ENCODE measurements around the gene FDX2.

The FDX2 gene

GRCh38 chr19:10262771-10263170, 53.0 kb downstream of the FDX2 start:
- H3K27me3 ChIP-seq (ENCODE audit: insufficient read depth, low read length, poor library complexity), result no peaks in the 10 kb centered on the region
- no peak overlapping the region for H3K27ac ChIP-seq (ENCODE audit: low read length)
- H4K20me1 ChIP-seq (ENCODE audit: insufficient read depth, low read length), result peaks cover 8% of the 10 kb centered on the region; the same call in 1 of the 2 replicates
- no peak for TF ChIP-seq CTCF (IDR thresholded peaks at IDR 0.05; ENCODE audit: borderline replicate concordance, extremely low read depth, low read length, poor library complexity, severe bottlenecking)
- TF ChIP-seq EZH2 (IDR thresholded peaks at IDR 0.05; ENCODE audit: borderline replicate concordance, low read depth, low read length, severe bottlenecking), result no peak
- no peaks in the 10 kb centered on the region for H3K4me1 ChIP-seq (ENCODE audit: insufficient read depth, low read length)
- DNase-seq (no peak), ATAC-seq (ENCODE audit: insufficient read depth, low read depth) (no peak)
- H3K4me3 ChIP-seq (ENCODE audit: low read depth in 1 of 2, low read length in 2 of 2), result no peak overlapping the region
- peaks cover 14% of the 10 kb centered on the region for H3K36me3 ChIP-seq (ENCODE audit: insufficient read depth, low read length)
- H2AFZ ChIP-seq (ENCODE audit: low read depth, low read length), result no peak overlapping the region
- no peak overlapping the region for H3K9ac ChIP-seq (ENCODE audit: low read depth, low read length)
- H3K79me2 ChIP-seq (ENCODE audit: insufficient read depth, low read length), result no peaks in the 10 kb centered on the region
- H3K4me2 ChIP-seq (ENCODE audit: insufficient read depth, low read length), result no peak overlapping the region
- no peaks in the 10 kb centered on the region for H3K9me3 ChIP-seq (ENCODE audit: insufficient read depth, low read length, severe bottlenecking)

GRCh38 chr19:10260141-10260584, 55.7 kb downstream of the FDX2 start:
- Histone ChIP-seq H3K4me2 (ENCODE audit: insufficient read depth, low read length) (no peak overlapping the region), H3K9ac (ENCODE audit: low read depth, low read length) (no peak overlapping the region), H4K20me1 (ENCODE audit: insufficient read depth, low read length) (peaks cover 8% of the 10 kb centered on the region; the same call in 1 of the 2 replicates), H3K36me3 (ENCODE audit: insufficient read depth, low read length) (peaks cover 35% of the 10 kb centered on the region), H3K27me3 (ENCODE audit: insufficient read depth, low read length, poor library complexity) (no peaks in the 10 kb centered on the region), H3K4me1 (ENCODE audit: insufficient read depth, low read length) (no peaks in the 10 kb centered on the region), H3K79me2 (ENCODE audit: insufficient read depth, low read length) (no peaks in the 10 kb centered on the region), H3K27ac (ENCODE audit: low read length) (no peak overlapping the region), H3K9me3 (ENCODE audit: insufficient read depth, low read length, severe bottlenecking) (no peaks in the 10 kb centered on the region), H2AFZ (ENCODE audit: low read depth, low read length) (no peak overlapping the region), H3K4me3 (ENCODE audit: low read depth in 1 of 2, low read length in 2 of 2) (no peak overlapping the region)
- TF ChIP-seq EZH2 (IDR thresholded peaks at IDR 0.05; ENCODE audit: borderline replicate concordance, low read depth, low read length, severe bottlenecking), result no peak
- TF ChIP-seq CTCF (IDR thresholded peaks at IDR 0.05; ENCODE audit: borderline replicate concordance, extremely low read depth, low read length, poor library complexity, severe bottlenecking), result no peak
- ATAC-seq (ENCODE audit: insufficient read depth, low read depth), result no peak
- no peak for DNase-seq

Measured in DND-41 (cell line).